OCI-LY3 (cell line): ENCODE measurements around the gene EYS.

Source experiments
- H2AFZ ChIP-seq: fragments of 200-600, 300-600 bp; shearing (Covaris generic); 2 replicates; pipeline ENCODE4 v1.6.0; 2014; ENCODE audit warnings: antibody characterized with exemption, low read depth, low read length
- H3K27ac ChIP-seq: fragments of 200-600, 300-600 bp; sonication (generic); 2 replicates; pipeline ENCODE4 v1.5.1; 2014; ENCODE audit warnings: mild to moderate bottlenecking, low read length, moderate library complexity, mixed read lengths
- H3K27me3 ChIP-seq: fragments of 200-600, 300-600 bp; sonication (generic); 2 replicates; pipeline ENCODE4 v1.6.1; 2014; ENCODE audit warnings: low read depth, low read length, mixed read lengths
- H3K36me3 ChIP-seq: fragments of 200-600, 300-600 bp; sonication (generic); replicated peaks from 2 replicates; pipeline ENCODE3; 2014; ENCODE audit warnings: low read depth, low read length, mixed read lengths
- H3K4me1 ChIP-seq: fragments of 300-600, 200-600 bp; sonication (generic); 2 replicates; pipeline ENCODE4 v1.6.1; 2014; ENCODE audit warnings: low read length, mixed read lengths
- H3K4me2 ChIP-seq: fragments of 200-600, 300-600 bp; sonication (generic); 2 replicates; pipeline ENCODE4 v1.6.1; 2014; ENCODE audit warnings: low read length, mixed read lengths
- H3K4me3 ChIP-seq: fragments of 300-600, 200-600 bp; sonication (generic); 2 replicates; pipeline ENCODE4 v1.5.1; 2014; ENCODE audit warnings: antibody characterized with exemption, mild to moderate bottlenecking, low read length, moderate library complexity
- H3K79me2 ChIP-seq: fragments of 300-600, 200-600 bp; shearing (Covaris generic); 2 replicates; pipeline ENCODE4 v1.6.1; 2014; ENCODE audit warnings: mild to moderate bottlenecking, low read length, mixed read lengths
- H3K9ac ChIP-seq: fragments of 300-600, 200-600 bp; shearing (Covaris generic); 2 replicates; pipeline ENCODE4 v1.6.0; 2014; ENCODE audit warnings: mild to moderate bottlenecking, low read length, moderate library complexity
- H3K9me3 ChIP-seq: fragments of 200-600, 300-600 bp; shearing (Covaris generic); 2 replicates; pipeline ENCODE4 v1.6.1; 2014; ENCODE audit warnings: low read length, mixed read lengths; ENCODE audit not compliant: insufficient read depth
- H4K20me1 ChIP-seq: fragments of 200-600, 300-600 bp; sonication (generic); 2 replicates; pipeline ENCODE4 v1.6.1; 2016; ENCODE audit warnings: low read length, mixed read lengths; ENCODE audit not compliant: insufficient read depth
- CTCF ChIP-seq: fragments of 200-600, 300-600 bp; sonication (generic); IDR thresholded peaks from 2 replicates; pipeline ENCODE4 v1.5.1; 2014; ENCODE audit warnings: antibody characterized with exemption, low read length, low read depth
- EZH2phosphoT487 ChIP-seq: fragments of 200-600 bp; shearing (Covaris generic); IDR thresholded peaks from 2 replicates; pipeline ENCODE4 v1.6.1; 2018; ENCODE audit warnings: antibody characterized with exemption, mixed run types, low read depth

Gene EYS

GRCh38 chr6:64983089-64983488 is 723.9 kb downstream of the EYS start:
- H4K20me1 ChIP-seq, result no peaks in the 10 kb centered on the region
- H3K9ac ChIP-seq, result no peak overlapping the region
- H3K27ac ChIP-seq, result no peak overlapping the region
- H3K4me3 ChIP-seq, result no peak overlapping the region
- no peaks in the 10 kb centered on the region for H3K79me2 ChIP-seq
- no peak overlapping the region for H2AFZ ChIP-seq
- no peaks in the 10 kb centered on the region for H3K9me3 ChIP-seq
- no peaks in the 10 kb centered on the region for H3K27me3 ChIP-seq
- H3K4me1 ChIP-seq, result no peaks in the 10 kb centered on the region
- no peaks in the 10 kb centered on the region for H3K36me3 ChIP-seq
- no peak for TF ChIP-seq CTCF
- TF ChIP-seq EZH2phosphoT487, result no peak
- no peak overlapping the region for H3K4me2 ChIP-seq

- no peak for TF ChIP-seq EZH2phosphoT487
- no peak for TF ChIP-seq CTCF
- no peak overlapping the region for H3K9ac ChIP-seq
- H3K4me3 ChIP-seq, result no peak overlapping the region
Observed at GRCh38 chr6:64973142-64973541, 733.9 kb downstream of the EYS start.

GRCh38 chr6:64969139-64969538 is 737.9 kb downstream of the EYS start:
- H3K27me3 ChIP-seq, result no peaks in the 10 kb centered on the region
- H3K79me2 ChIP-seq, result no peaks in the 10 kb centered on the region
- TF ChIP-seq EZH2phosphoT487, result no peak
- TF ChIP-seq CTCF, result no peak
- no peak overlapping the region for H3K4me2 ChIP-seq
- H3K4me1 ChIP-seq, result no peaks in the 10 kb centered on the region
- H3K27ac ChIP-seq, result no peak overlapping the region
- no peak overlapping the region for H3K4me3 ChIP-seq
- no peaks in the 10 kb centered on the region for H3K36me3 ChIP-seq
- H3K9ac ChIP-seq, result no peak overlapping the region
- H4K20me1 ChIP-seq, result no peaks in the 10 kb centered on the region
- no peak overlapping the region for H2AFZ ChIP-seq
- H3K9me3 ChIP-seq, result no peaks in the 10 kb centered on the region

More at GRCh38 chr6:64973142-64973541, 733.9 kb downstream of the EYS start:
- no peaks in the 10 kb centered on the region for H3K27me3 ChIP-seq
- H3K36me3 ChIP-seq, result no peaks in the 10 kb centered on the region
- H4K20me1 ChIP-seq, result no peaks in the 10 kb centered on the region
- H3K4me1 ChIP-seq, result no peaks in the 10 kb centered on the region
- no peak overlapping the region for H3K27ac ChIP-seq
- H3K79me2 ChIP-seq, result no peaks in the 10 kb centered on the region
- H2AFZ ChIP-seq, result no peak overlapping the region
- no peaks in the 10 kb centered on the region for H3K9me3 ChIP-seq
- H3K4me2 ChIP-seq, result no peak overlapping the region

GRCh38 chr6:64955435-64955848 is 751.6 kb downstream of the EYS start:
- H3K36me3 ChIP-seq, result no peaks in the 10 kb centered on the region
- no peaks in the 10 kb centered on the region for H3K79me2 ChIP-seq
- H2AFZ ChIP-seq, result peak overlapping the region; percentile 15; the same call in 1 of the 2 replicates
- no peak overlapping the region for H3K27ac ChIP-seq
- H3K9ac ChIP-seq, result no peak overlapping the region
- H4K20me1 ChIP-seq, result no peaks in the 10 kb centered on the region
- no peaks in the 10 kb centered on the region for H3K9me3 ChIP-seq
- no peak overlapping the region for H3K4me3 ChIP-seq
- TF ChIP-seq CTCF (no peak), EZH2phosphoT487 (no peak)
- no peak overlapping the region for H3K4me2 ChIP-seq
- no peaks in the 10 kb centered on the region for H3K27me3 ChIP-seq
- no peaks in the 10 kb centered on the region for H3K4me1 ChIP-seq
